Endodermal cell (in vitro differentiated cells): ENCODE data around the gene LILRB1. TPM values are rescaled to one million over a fixed set of nuclear protein-coding genes. Genes with fewer than 3 reads are reported as not detected.

ENCODE experiments used
- DNase-seq: peaks from one replicate; pipeline ENCODE4 v3.0.0-alpha.2; 2017
- H3K27ac ChIP-seq: 2 replicates; pipeline ENCODE4 v1.5.1; 2013; ENCODE audit warnings: mild to moderate bottlenecking, low read depth, low read length, moderate library complexity
- H3K27me3 ChIP-seq: 2 replicates; pipeline ENCODE4 v1.6.1; 2013; ENCODE audit warnings: mild to moderate bottlenecking, low read length, moderate library complexity; ENCODE audit not compliant: insufficient read depth, control insufficient read depth, poor library complexity, severe bottlenecking
- H3K36me3 ChIP-seq: 2 replicates; pipeline ENCODE4 v1.7.0; 2013; ENCODE audit warnings: mild to moderate bottlenecking, low read length, moderate library complexity; ENCODE audit not compliant: control insufficient read depth, insufficient read depth
- H3K4me1 ChIP-seq: one replicate; pipeline ENCODE4 v1.7.0; 2013; ENCODE audit warnings: low read length; ENCODE audit not compliant: control insufficient read depth, insufficient read depth
- H3K4me3 ChIP-seq: 2 replicates; pipeline ENCODE4 v1.5.1; 2013; ENCODE audit warnings: mild to moderate bottlenecking, low read length, moderate library complexity
- H3K9ac ChIP-seq: 2 replicates; pipeline ENCODE4 v1.6.1; 2013; ENCODE audit warnings: mild to moderate bottlenecking, low read length, moderate library complexity; ENCODE audit not compliant: poor library complexity, severe bottlenecking; ENCODE audit errors: extremely low read depth
- H3K9me3 ChIP-seq: 2 replicates; pipeline ENCODE4 v1.6.1; 2013; ENCODE audit warnings: mild to moderate bottlenecking, low read length, moderate library complexity; ENCODE audit not compliant: control insufficient read depth
- H3K27ac Mint-ChIP-seq: 2 replicates; pipeline ENCODE4 v1.8.0; 2020; ENCODE audit warnings: mixed read lengths
- H3K27me3 Mint-ChIP-seq: 2 replicates; pipeline ENCODE4 v1.8.0; 2021; ENCODE audit warnings: mild to moderate bottlenecking, mixed read lengths; ENCODE audit not compliant: insufficient read depth
- H3K36me3 Mint-ChIP-seq: 2 replicates; pipeline ENCODE4 v1.8.0; 2020; ENCODE audit warnings: low read depth, mixed read lengths
- H3K4me1 Mint-ChIP-seq: 2 replicates; pipeline ENCODE4 v1.8.0; 2020; ENCODE audit warnings: mixed read lengths
- H3K4me3 Mint-ChIP-seq: 2 replicates; pipeline ENCODE4 v1.8.0; 2020; ENCODE audit warnings: mild to moderate bottlenecking, moderate library complexity, mixed read lengths
- H3K9me3 Mint-ChIP-seq: 2 replicates; pipeline ENCODE4 v1.8.0; 2020; ENCODE audit warnings: mild to moderate bottlenecking, mixed read lengths
- CTCF ChIP-seq: fragments of 200-600 bp; sonication (generic); conservative IDR thresholded peaks from 2 replicates; pipeline ENCODE4 v1.5.0; 2021; ENCODE audit warnings: antibody characterized with exemption, mild to moderate bottlenecking
- WGBS, 2 experiments: methylation state at CpG; one replicate each; pipeline versions ENCODE4 v1.1.5 to v1.1.7; 2013; ENCODE audit warnings: missing lambda C conversion rate in 2 of 2, mixed read lengths in 1 of 2; ENCODE audit not compliant: insufficient coverage in 1 of 2, insufficient read length in 1 of 2; 5-methylcytosine and 5-hydroxymethylcytosine counted together
- total RNA-seq, 2 donors: library from RNA; stranded (reverse); fragmentation: NEBNext Ultra II Directional in 1 of 2; extraction: Animal tissue kit (Norgen Biotek cat#: 25700) in 1 of 2; gene quantifications; 2 replicates in 1 of 2; 3 replicates in 1 of 2; pipeline ENCODE4 v1.2.1, GENCODE V29; 2021

Gene LILRB1
- total RNA-seq, 2 donors from 2014 or later = not detected

GRCh38 chr19:54612428-54612827 lies 17.9 kb upstream of the LILRB1 start:
- no peak overlapping the region for H3K4me3 Mint-ChIP-seq
- no peak for TF ChIP-seq CTCF
- no peaks in the 10 kb centered on the region for H3K27me3 Mint-ChIP-seq
- no peak overlapping the region for H3K27ac Mint-ChIP-seq
- Histone ChIP-seq H3K27ac (no peak overlapping the region), H3K4me3 (no peak overlapping the region), H3K4me1 (no peaks in the 10 kb centered on the region), H3K36me3 (no peaks in the 10 kb centered on the region), H3K9ac (no peak overlapping the region), H3K27me3 (no peaks in the 10 kb centered on the region), H3K9me3 (peaks cover 82% of the 10 kb centered on the region)
- WGBS, 2 experiments = 80 to 88% methylated on average over 1 of the region's 1 CpG
- H3K4me1 Mint-ChIP-seq = no peaks in the 10 kb centered on the region
- no peak for DNase-seq
- peaks cover 94% of the 10 kb centered on the region for H3K9me3 Mint-ChIP-seq
- no peaks in the 10 kb centered on the region for H3K36me3 Mint-ChIP-seq

- Histone ChIP-seq H3K9me3 (peaks cover 75% of the 10 kb centered on the region), H3K4me1 (no peaks in the 10 kb centered on the region), H3K27me3 (no peaks in the 10 kb centered on the region), H3K9ac (no peak overlapping the region), H3K36me3 (no peaks in the 10 kb centered on the region), H3K4me3 (peak overlapping the region; percentile 13), H3K27ac (no peak overlapping the region)
- Mint-ChIP-seq H3K27ac (no peak overlapping the region), H3K4me1 (no peaks in the 10 kb centered on the region), H3K36me3 (no peaks in the 10 kb centered on the region), H3K4me3 (no peak overlapping the region), H3K9me3 (peaks cover 81% of the 10 kb centered on the region), H3K27me3 (no peaks in the 10 kb centered on the region)
- TF ChIP-seq CTCF = no peak
- WGBS, 2 experiments = 71% methylated on average over 1 of the region's 1 CpG; no CpG with 5 or more reads in 1 of the 2 experiments
- DNase-seq = no peak
These were observed 15.6 kb upstream of the LILRB1 start for GRCh38 chr19:54614726-54615125.

- 46 to 54% methylated on average over 3 of the region's 3 CpGs for WGBS, 2 experiments
- no peak overlapping the region for H3K4me3 Mint-ChIP-seq
- no peak for TF ChIP-seq CTCF
- peaks cover 79% of the 10 kb centered on the region for H3K9me3 Mint-ChIP-seq
- no peak for DNase-seq
- no peak overlapping the region for H3K27ac Mint-ChIP-seq
- no peaks in the 10 kb centered on the region for H3K27me3 Mint-ChIP-seq
- no peaks in the 10 kb centered on the region for H3K4me1 Mint-ChIP-seq
- Histone ChIP-seq H3K27me3 (no peaks in the 10 kb centered on the region), H3K4me3 (no peak overlapping the region), H3K4me1 (no peaks in the 10 kb centered on the region), H3K27ac (no peak overlapping the region), H3K36me3 (no peaks in the 10 kb centered on the region), H3K9me3 (peaks cover 75% of the 10 kb centered on the region), H3K9ac (no peak overlapping the region)
- H3K36me3 Mint-ChIP-seq = no peaks in the 10 kb centered on the region
These were observed 14.2 kb upstream of the LILRB1 start for GRCh38 chr19:54616057-54616456.
